NB4 (cell line): ENCODE data around the gene IGF1R.
"Not testable (repeated sequence)": the region's sequence is repeated elsewhere in the genome, so short reads cannot be mapped to it uniquely, and the experiment has no call there.

ENCODE experiments used
- DNase-seq: peaks from one replicate; pipeline ENCODE4 v3.0.0; 2010; ENCODE audit warnings: low read depth
- H3K4me3 ChIP-seq: one replicate; pipeline ENCODE4 v1.5.1; 2011; ENCODE audit warnings: mild to moderate bottlenecking, low read depth, low read length, moderate library complexity
- CTCF ChIP-seq: IDR thresholded peaks from one replicate; pipeline ENCODE4 v1.5.1; 2012; ENCODE audit warnings: low read depth, low read length
- MAX ChIP-seq: IDR thresholded peaks from 2 replicates; pipeline ENCODE4 v1.6.1; 2011; ENCODE audit warnings: low read depth, low read length
- MYC ChIP-seq: IDR thresholded peaks from 2 replicates; pipeline ENCODE4 v1.6.1; 2011; ENCODE audit warnings: low read depth, low read length
- POLR2A ChIP-seq: IDR thresholded peaks from 2 replicates; pipeline ENCODE4 v1.6.1; 2011; ENCODE audit warnings: mild to moderate bottlenecking; ENCODE audit not compliant: insufficient read length; ENCODE audit errors: extremely low read depth

IGF1R gene

GRCh38 chr15:98611808-98612207 lies 36.5 kb upstream of the IGF1R start:
- no peak overlapping the region for H3K4me3 ChIP-seq
- TF ChIP-seq MAX (no peak), MYC (no peak), POLR2A (no peak), CTCF (no peak)
- no peak for DNase-seq

- H3K4me3 ChIP-seq, result no peak overlapping the region
- no peak for TF ChIP-seq POLR2A
- no peak for TF ChIP-seq CTCF
- no peak for TF ChIP-seq MYC
- no peak for TF ChIP-seq MAX
Measured at GRCh38 chr15:98612490-98613110, 35.7 kb upstream of the IGF1R start.

GRCh38 chr15:98614681-98615080 lies 33.7 kb upstream of the IGF1R start:
- DNase-seq, result no peak
- TF ChIP-seq MYC, result no peak
- TF ChIP-seq MAX, result no peak
- no peak for TF ChIP-seq CTCF
- no peak for TF ChIP-seq POLR2A
- no peak overlapping the region for H3K4me3 ChIP-seq

More at GRCh38 chr15:98612490-98613110, 35.7 kb upstream of the IGF1R start:
- DNase-seq, result peak; percentile 64

GRCh38 chr15:98616397-98616796 lies 31.9 kb upstream of the IGF1R start:
- no peak for TF ChIP-seq CTCF
- TF ChIP-seq MAX, result no peak
- TF ChIP-seq MYC, result no peak
- no peak for TF ChIP-seq POLR2A
- no peak for DNase-seq
- no peak overlapping the region for H3K4me3 ChIP-seq

GRCh38 chr15:98617328-98617980 lies 30.9 kb upstream of the IGF1R start:
- no peak for DNase-seq
- H3K4me3 ChIP-seq, result no peak overlapping the region
- no peak for TF ChIP-seq CTCF
- TF ChIP-seq MYC, result no peak
- TF ChIP-seq MAX, result no peak
- no peak for TF ChIP-seq POLR2A

GRCh38 chr15:98618576-98618975 lies 29.8 kb upstream of the IGF1R start:
- not testable (repeated sequence) for H3K4me3 ChIP-seq, DNase-seq
